KMS-11 (cell line): Measurements from ENCODE around the gene DIAPH3.

Experiments used
- H2AFZ ChIP-seq: fragments of 200-600 bp; sonication (generic); 2 replicates; pipeline ENCODE4 v1.6.1; 2016; ENCODE audit warnings: antibody characterized with exemption, mixed run types, low read depth
- H3K27ac ChIP-seq: fragments of 200-600 bp; sonication (generic); 2 replicates; pipeline ENCODE4 v1.6.1; 2016; ENCODE audit warnings: mild to moderate bottlenecking, mixed run types
- H3K27me3 ChIP-seq: fragments of 200-600 bp; sonication (generic); 2 replicates; pipeline ENCODE4 v1.6.1; 2017; ENCODE audit warnings: mild to moderate bottlenecking, low read depth, mixed run types, moderate library complexity; ENCODE audit not compliant: insufficient read depth
- H3K36me3 ChIP-seq: fragments of 200-600 bp; sonication (generic); 2 replicates; pipeline ENCODE4 v1.6.1; 2017; ENCODE audit warnings: mild to moderate bottlenecking, mixed run types; ENCODE audit not compliant: insufficient read depth
- H3K4me1 ChIP-seq: fragments of 200-600 bp; sonication (generic); 2 replicates; pipeline ENCODE4 v1.6.1; 2016; ENCODE audit warnings: mild to moderate bottlenecking, low read depth, mixed run types; ENCODE audit not compliant: poor library complexity, severe bottlenecking
- H3K4me2 ChIP-seq: fragments of 200-600 bp; sonication (generic); 2 replicates; pipeline ENCODE4 v1.7.0; 2016; ENCODE audit warnings: mild to moderate bottlenecking, mixed run types
- H3K4me3 ChIP-seq: fragments of 200-600 bp; sonication (generic); IDR thresholded peaks from 2 replicates; pipeline ENCODE4 v1.6.1; 2017; ENCODE audit warnings: low read depth, low read length, mixed read lengths; ENCODE audit not compliant: insufficient read depth
- H3K79me2 ChIP-seq: fragments of 200-600 bp; sonication (generic); 2 replicates; pipeline ENCODE4 v1.6.1; 2016; ENCODE audit warnings: low read depth, mixed run types; ENCODE audit not compliant: insufficient read depth
- H3K9ac ChIP-seq: fragments of 200-600 bp; sonication (generic); 2 replicates; pipeline ENCODE4 v1.6.1; 2016; ENCODE audit warnings: mild to moderate bottlenecking, mixed run types
- H4K20me1 ChIP-seq: fragments of 200-600 bp; sonication (generic); 2 replicates; pipeline ENCODE4 v1.6.1; 2016; ENCODE audit warnings: mild to moderate bottlenecking, mixed run types; ENCODE audit not compliant: insufficient read depth
- CTCF ChIP-seq: fragments of 200-600 bp; sonication (generic); conservative IDR thresholded peaks from 2 replicates; pipeline ENCODE4 v1.6.1; 2017; ENCODE audit warnings: low read depth, mild to moderate bottlenecking, antibody characterized with exemption, low read length, moderate library complexity, mixed read lengths

Gene DIAPH3

DNA sequence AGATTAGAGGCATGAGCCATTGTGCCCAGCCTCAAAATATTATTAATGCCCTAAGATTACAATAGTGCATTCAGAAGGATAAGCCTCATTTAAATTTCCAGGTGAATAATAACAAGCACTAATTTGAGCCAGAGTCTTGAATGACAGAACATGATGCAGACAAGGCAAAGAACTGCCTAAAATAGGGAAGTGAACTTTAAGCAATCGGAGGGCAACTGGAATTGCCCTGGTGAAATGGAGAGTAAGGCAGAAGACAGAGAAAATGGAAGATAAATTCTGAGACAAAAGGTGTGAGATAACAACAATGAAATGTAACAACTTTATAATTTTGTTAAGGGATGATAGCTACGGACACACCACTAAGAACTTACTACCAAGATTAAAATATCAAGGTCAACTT, 199.9 kb downstream of the DIAPH3 start:
- Histone ChIP-seq H2AFZ (no peak overlapping the region), H3K27ac (no peak overlapping the region), H3K9ac (no peak overlapping the region), H3K79me2 (no peaks in the 10 kb centered on the region), H3K4me1 (no peaks in the 10 kb centered on the region), H3K4me2 (no peak overlapping the region), H4K20me1 (no peaks in the 10 kb centered on the region), H3K27me3 (no peaks in the 10 kb centered on the region), H3K4me3 (no peak overlapping the region), H3K36me3 (no peaks in the 10 kb centered on the region)
- no peak for TF ChIP-seq CTCF

GRCh38 chr13:59963383-59963782, 200.3 kb downstream of the DIAPH3 start:
- Histone ChIP-seq H3K4me1 (no peaks in the 10 kb centered on the region), H3K4me2 (no peak overlapping the region)
- TF ChIP-seq CTCF: no peak

DNA sequence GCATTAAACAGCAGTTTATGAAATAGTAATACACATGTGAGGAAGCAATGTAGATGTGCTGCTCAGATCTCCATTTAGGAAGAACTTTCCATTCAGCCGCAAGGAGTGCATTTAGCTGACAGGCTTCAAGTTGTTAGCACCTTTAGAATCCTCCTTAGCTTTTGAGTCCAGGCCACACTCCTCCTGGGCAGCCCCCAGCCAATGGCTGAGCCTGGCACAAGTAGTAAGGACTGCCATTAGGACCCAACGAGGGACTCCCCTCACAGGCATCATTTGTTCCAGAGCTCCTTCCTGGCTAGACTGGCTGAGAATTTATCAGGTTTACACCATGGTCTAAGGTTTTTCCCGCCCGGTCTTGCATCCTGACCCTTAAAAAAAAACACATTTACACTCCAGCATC, 201.4 kb downstream of the DIAPH3 start:
- Histone ChIP-seq H3K4me1 (no peaks in the 10 kb centered on the region), H3K36me3 (no peaks in the 10 kb centered on the region), H3K27ac (no peak overlapping the region), H3K79me2 (no peaks in the 10 kb centered on the region), H3K9ac (no peak overlapping the region), H3K4me2 (no peak overlapping the region), H3K4me3 (no peak overlapping the region), H3K27me3 (no peaks in the 10 kb centered on the region), H4K20me1 (no peaks in the 10 kb centered on the region), H2AFZ (no peak overlapping the region)
- no peak for TF ChIP-seq CTCF

More at GRCh38 chr13:59963383-59963782, 200.3 kb downstream of the DIAPH3 start:
- Histone ChIP-seq H3K4me3 (no peak overlapping the region), H3K36me3 (no peaks in the 10 kb centered on the region), H3K9ac (no peak overlapping the region), H2AFZ (no peak overlapping the region), H3K27ac (no peak overlapping the region), H3K79me2 (no peaks in the 10 kb centered on the region), H4K20me1 (no peaks in the 10 kb centered on the region), H3K27me3 (no peaks in the 10 kb centered on the region)

- H3K27ac ChIP-seq: no peak overlapping the region
- H3K4me1 ChIP-seq: no peaks in the 10 kb centered on the region
- no peaks in the 10 kb centered on the region for H4K20me1 ChIP-seq
- no peak for TF ChIP-seq CTCF
- no peak overlapping the region for H2AFZ ChIP-seq
- no peak overlapping the region for H3K4me3 ChIP-seq
- no peaks in the 10 kb centered on the region for H3K27me3 ChIP-seq
- no peak overlapping the region for H3K9ac ChIP-seq
- H3K79me2 ChIP-seq: no peaks in the 10 kb centered on the region
- no peaks in the 10 kb centered on the region for H3K36me3 ChIP-seq
- no peak overlapping the region for H3K4me2 ChIP-seq
These were observed 203.0 kb downstream of the DIAPH3 start for GRCh38 chr13:59960683-59961082.
